GM12878 (cell line): Measurements from ENCODE around the gene TLL2. TPM values are rescaled to one million over a fixed set of nuclear protein-coding genes. Genes with fewer than 3 reads are reported as not detected.

ENCODE experiments used
- ATAC-seq: fragments of 200-7000 bp; cut with Tn5 transposase; 3 replicates; pipeline ENCODE4 v1.9.1; 2020; ENCODE audit warnings: mild to moderate bottlenecking, moderate library complexity
- BruUV-seq: library from RNA; stranded (reverse); fragments of 400-500 nt; replicated peaks from 2 replicates; lab custom pipeline; 2021; lab: Mats Ljungman, UMichigan
- CTCF ChIA-PET: fragments of 300-600 bp; sonication (Branson Sonifier 250); formaldehyde crosslinking; extraction: SDS; loops from one replicate; lab custom pipeline; 2021; ENCODE audit warnings: inconsistent platforms; lab: Yijun Ruan, JAX
- POLR2A ChIA-PET: fragments of 350-600 bp; formaldehyde crosslinking; extraction: SDS; loops from one replicate; lab custom pipeline; 2021; ENCODE audit warnings: inconsistent platforms; lab: Charles Lee
- RAD21 ChIA-PET: fragments of 300-600 bp; sonication (Branson Sonifier 250); formaldehyde crosslinking; loops from one replicate; lab custom pipeline; 2023; ENCODE audit warnings: antibody characterized with exemption; ENCODE audit not compliant: unreplicated experiment; lab: Charles Lee
- SMC1A ChIA-PET: fragments of 300-600 bp; sonication (Branson Sonifier 250); formaldehyde crosslinking; loops from one replicate; lab custom pipeline; 2023; ENCODE audit not compliant: unreplicated experiment, uncharacterized antibody; lab: Charles Lee
- DNase-seq: peaks from one replicate; pipeline ENCODE4 v3.0.0-alpha.2; 2011; ENCODE audit warnings: low read depth, low spot score
- FAIRE-seq: peaks from 3 replicates; lab custom pipeline; 2011; peaks lifted over from hg19 to GRCh38; lab: Jason Lieb, UNC
- H2AFZ ChIP-seq: 2 replicates; pipeline ENCODE4 v1.6.0; 2011; ENCODE audit warnings: low read depth, low read length, control low read depth; ENCODE audit not compliant: control insufficient read depth
- H3K27ac ChIP-seq: 2 replicates; pipeline ENCODE4 v1.5.1; 2011; ENCODE audit warnings: control low read depth; ENCODE audit not compliant: control insufficient read depth, insufficient read depth
- H3K27me3 ChIP-seq, 2 experiments: replicated peaks in 1 of 2; 2 replicates each; pipeline versions ENCODE4 v1.6.0 to v1.6.1; 2011; ENCODE audit warnings: low read length in 1 of 2; ENCODE audit not compliant: control insufficient read depth in 2 of 2, insufficient read depth in 2 of 2
- H3K36me3 ChIP-seq, 2 experiments: 2 replicates each; pipeline ENCODE4 v1.5.1; 2011; ENCODE audit warnings: low read length in 1 of 2; ENCODE audit not compliant: control insufficient read depth in 2 of 2, insufficient read depth in 2 of 2
- H3K4me1 ChIP-seq: 2 replicates; pipeline ENCODE4 v1.6.1; 2011; ENCODE audit warnings: mild to moderate bottlenecking, low read length, moderate library complexity, mixed read lengths; ENCODE audit not compliant: control insufficient read depth, insufficient read depth
- H3K4me2 ChIP-seq: 2 replicates; pipeline ENCODE4 v1.6.0; 2011; ENCODE audit warnings: control low read depth; ENCODE audit not compliant: control insufficient read depth, insufficient read depth
- H3K4me3 ChIP-seq: fragments of 200-600 bp; sonication (generic); 2 replicates; pipeline ENCODE4 v1.5.1; 2016
- H3K79me2 ChIP-seq: 2 replicates; pipeline ENCODE4 v1.6.0; 2011; ENCODE audit warnings: low read length; ENCODE audit not compliant: control insufficient read depth, insufficient read depth
- H3K9ac ChIP-seq: 2 replicates; pipeline ENCODE4 v1.8.0; 2011; ENCODE audit warnings: low read length, control low read depth, mixed read lengths; ENCODE audit not compliant: control insufficient read depth, insufficient read depth
- H3K9me3 ChIP-seq: replicated peaks from 3 replicates; pipeline ENCODE4 v1.5.1; 2011; ENCODE audit warnings: mild to moderate bottlenecking, low read length; ENCODE audit not compliant: control insufficient read depth, insufficient read depth
- H4K20me1 ChIP-seq: 2 replicates; pipeline ENCODE4 v1.6.0; 2011; ENCODE audit not compliant: control insufficient read depth, insufficient read depth
- CHD1 ChIP-seq: IDR thresholded peaks from 2 replicates; pipeline ENCODE4 v1.6.1; 2012; ENCODE audit warnings: low read depth, low read length, improper control_type of control experiment
- RUNX3 ChIP-seq: IDR thresholded peaks from 2 replicates; pipeline ENCODE4 v1.6.1; 2012; ENCODE audit warnings: low read length, inconsistent platforms
- in situ Hi-C: fragments of 300-500 bp; cut with MboI; formaldehyde crosslinking; loops from 9 replicates; pipeline ENCODE4 v1.14.3; 2018; ENCODE audit warnings: mixed read lengths
- intact Hi-C: fragments of 100-400 bp; cut with micrococcal nuclease; formaldehyde crosslinking; loops from one replicate; pipeline ENCODE4 v1.14.2; 2022; ENCODE audit not compliant: unreplicated experiment
- polyA plus RNA-seq, 11 experiments: library from polyadenylated mRNA; depleted of rRNA in 4 of 11; unstranded in 6 of 11; stranded (reverse) in 5 of 11; fragments of >200 nt; fragmentation: Nextera tagmentation in 4 of 11; fragmentation: Illumina TruSeq in 1 of 11; extraction: Ambion mirVana in 4 of 11; extraction: Trizol in 1 of 11; gene quantifications; 1 replicate in 1 of 11; 2 replicates in 10 of 11; pipeline versions ENCODE4 v1.2.1 to v1.2.3, GENCODE V29; 2011 to 2016; ENCODE audit warnings: inconsistent platforms in 2 of 11, missing spikeins in 2 of 11, low read depth in 1 of 11
- total RNA-seq, 4 experiments: library from RNA; depleted of rRNA in 3 of 4; stranded (reverse); fragments of >200 nt in 3 of 4; fragmentation: Illumina TruSeq in 1 of 4; extraction: Trizol in 1 of 4; gene quantifications; 2 replicates each; pipeline versions ENCODE4 v1.2.1 to v1.2.3, GENCODE V29; 2013 to 2021
- TF ChIP-seq, protein P1 (sequence below): fragments of 450-650 bp; IDR thresholded peaks from 2 replicates; pipeline ENCODE4 v1.6.1; 2016; ENCODE audit warnings: mild to moderate bottlenecking, moderate library complexity, borderline replicate concordance

The TLL2 gene
- total and polyA plus RNA-seq, 10 of the 15 experiments (the other 5 are each of a cell fraction or from before 2014, with no cell fraction given) = 0.02 to 2.1 (median 0.52) TPM

DNA sequence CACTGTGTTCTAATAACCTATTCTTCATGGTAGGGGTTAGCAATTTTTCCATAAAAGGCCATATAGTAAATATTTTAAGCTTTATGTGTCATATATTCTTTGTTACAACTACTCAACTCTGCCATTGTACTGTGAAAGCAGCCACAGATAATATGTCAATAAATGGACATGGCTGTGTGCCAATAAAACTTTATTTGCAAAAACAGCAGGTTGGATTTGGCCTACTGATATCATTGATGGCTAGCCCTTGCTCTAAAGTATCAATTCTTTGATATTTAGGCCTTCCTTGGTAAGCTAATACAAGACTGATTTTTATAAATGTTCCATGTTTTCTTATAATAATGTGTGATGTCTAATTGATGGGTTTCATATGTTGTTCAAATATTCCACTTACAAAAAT lies 77.7 kb downstream of the TLL2 start:
- ChIA-PET SMC1A (interaction anchor here (1.2 kb wide), 1 partner anchor 20 kb away, joined by 3 read pairs; no protein-coding TSS in a partner anchor), POLR2A (no interaction called here), RAD21 (no interaction called here), CTCF (no interaction called here)
- ATAC-seq = no peak
- no peak overlapping the region for H3K9ac ChIP-seq
- H3K9me3 ChIP-seq = no peaks in the 10 kb centered on the region
- TF ChIP-seq, protein P1, sequence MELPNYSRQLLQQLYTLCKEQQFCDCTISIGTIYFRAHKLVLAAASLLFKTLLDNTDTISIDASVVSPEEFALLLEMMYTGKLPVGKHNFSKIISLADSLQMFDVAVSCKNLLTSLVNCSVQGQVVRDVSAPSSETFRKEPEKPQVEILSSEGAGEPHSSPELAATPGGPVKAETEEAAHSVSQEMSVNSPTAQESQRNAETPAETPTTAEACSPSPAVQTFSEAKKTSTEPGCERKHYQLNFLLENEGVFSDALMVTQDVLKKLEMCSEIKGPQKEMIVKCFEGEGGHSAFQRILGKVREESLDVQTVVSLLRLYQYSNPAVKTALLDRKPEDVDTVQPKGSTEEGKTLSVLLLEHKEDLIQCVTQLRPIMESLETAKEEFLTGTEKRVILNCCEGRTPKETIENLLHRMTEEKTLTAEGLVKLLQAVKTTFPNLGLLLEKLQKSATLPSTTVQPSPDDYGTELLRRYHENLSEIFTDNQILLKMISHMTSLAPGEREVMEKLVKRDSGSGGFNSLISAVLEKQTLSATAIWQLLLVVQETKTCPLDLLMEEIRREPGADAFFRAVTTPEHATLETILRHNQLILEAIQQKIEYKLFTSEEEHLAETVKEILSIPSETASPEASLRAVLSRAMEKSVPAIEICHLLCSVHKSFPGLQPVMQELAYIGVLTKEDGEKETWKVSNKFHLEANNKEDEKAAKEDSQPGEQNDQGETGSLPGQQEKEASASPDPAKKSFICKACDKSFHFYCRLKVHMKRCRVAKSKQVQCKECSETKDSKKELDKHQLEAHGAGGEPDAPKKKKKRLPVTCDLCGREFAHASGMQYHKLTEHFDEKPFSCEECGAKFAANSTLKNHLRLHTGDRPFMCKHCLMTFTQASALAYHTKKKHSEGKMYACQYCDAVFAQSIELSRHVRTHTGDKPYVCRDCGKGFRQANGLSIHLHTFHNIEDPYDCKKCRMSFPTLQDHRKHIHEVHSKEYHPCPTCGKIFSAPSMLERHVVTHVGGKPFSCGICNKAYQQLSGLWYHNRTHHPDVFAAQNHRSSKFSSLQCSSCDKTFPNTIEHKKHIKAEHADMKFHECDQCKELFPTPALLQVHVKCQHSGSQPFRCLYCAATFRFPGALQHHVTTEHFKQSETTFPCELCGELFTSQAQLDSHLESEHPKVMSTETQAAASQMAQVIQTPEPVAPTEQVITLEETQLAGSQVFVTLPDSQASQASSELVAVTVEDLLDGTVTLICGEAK = peak; percentile 55
- no peak for TF ChIP-seq CHD1
- TF ChIP-seq RUNX3 = no peak
- in situ Hi-C loops = no loop called here
- no peaks in the 10 kb centered on the region for H4K20me1 ChIP-seq
- H3K79me2 ChIP-seq = no peaks in the 10 kb centered on the region
- H3K4me2 ChIP-seq = no peak overlapping the region
- no peak for DNase-seq
- H3K36me3 ChIP-seq = no peaks in the 10 kb centered on the region
- no TSS peak for BruUV-seq
- no peak overlapping the region for H3K4me3 ChIP-seq
- H3K4me1 ChIP-seq = no peaks in the 10 kb centered on the region
- H2AFZ ChIP-seq = no peak overlapping the region
- FAIRE-seq = no peak
- intact Hi-C loops = no loop called here
- no peak overlapping the region for H3K27ac ChIP-seq
- H3K27me3 ChIP-seq = no peaks in the 10 kb centered on the region
